Calu3 (cell line): ENCODE results near the gene DYRK1A. TPM values are rescaled to one million over a fixed set of nuclear protein-coding genes. Genes with fewer than 3 reads are reported as not detected.

Source experiments
- BruUV-seq: library from RNA; stranded (reverse); fragments of 400-500 nt; replicated peaks from 2 replicates; lab custom pipeline; 2021; lab: Mats Ljungman, UMichigan
- CTCF ChIA-PET: fragments of 300-600 bp; sonication (Branson Sonifier 250); formaldehyde crosslinking; loops from one replicate; lab custom pipeline; 2022; ENCODE audit warnings: antibody characterized with exemption; lab: Charles Lee
- DNase-seq: peaks from one replicate; pipeline ENCODE4 v3.0.0; 2022
- H3K27ac Mint-ChIP-seq: one replicate; pipeline ENCODE4 v1.8.0; 2022; ENCODE audit warnings: mixed read lengths; ENCODE audit not compliant: unreplicated experiment
- H3K27me3 Mint-ChIP-seq: one replicate; pipeline ENCODE4 v1.8.0; 2022; ENCODE audit warnings: mixed read lengths; ENCODE audit not compliant: unreplicated experiment
- H3K36me3 Mint-ChIP-seq: one replicate; pipeline ENCODE4 v1.8.0; 2022; ENCODE audit warnings: mild to moderate bottlenecking, moderate library complexity, mixed read lengths; ENCODE audit not compliant: insufficient read depth, unreplicated experiment
- H3K4me1 Mint-ChIP-seq: one replicate; pipeline ENCODE4 v1.8.0; 2022; ENCODE audit warnings: mild to moderate bottlenecking, low read depth, mixed read lengths; ENCODE audit not compliant: unreplicated experiment
- H3K4me3 Mint-ChIP-seq: one replicate; pipeline ENCODE4 v1.8.0; 2022; ENCODE audit warnings: mild to moderate bottlenecking, low read depth, moderate library complexity, mixed read lengths; ENCODE audit not compliant: unreplicated experiment
- H3K9me3 Mint-ChIP-seq: one replicate; pipeline ENCODE4 v1.8.0; 2022; ENCODE audit warnings: low read depth, mixed read lengths; ENCODE audit not compliant: unreplicated experiment
- intact Hi-C: fragments of 100-400 bp; cut with micrococcal nuclease; formaldehyde crosslinking; loops from one replicate; pipeline ENCODE4 v1.10.0; 2022; ENCODE audit not compliant: unreplicated experiment
- total RNA-seq: library from RNA; stranded (reverse); gene quantifications from 2 replicates; pipeline ENCODE4 v1.2.3, GENCODE V29; 2022
- TF ChIP-seq, protein P1 (sequence below): fragments of 200-600 bp; IDR thresholded peaks from one replicate; pipeline ENCODE4 v1.8.0; 2022; ENCODE audit warnings: antibody characterized with exemption; ENCODE audit not compliant: unreplicated experiment

Gene DYRK1A
- total RNA-seq, 1 experiment from 2014 or later, result 45.4 TPM

DNA sequence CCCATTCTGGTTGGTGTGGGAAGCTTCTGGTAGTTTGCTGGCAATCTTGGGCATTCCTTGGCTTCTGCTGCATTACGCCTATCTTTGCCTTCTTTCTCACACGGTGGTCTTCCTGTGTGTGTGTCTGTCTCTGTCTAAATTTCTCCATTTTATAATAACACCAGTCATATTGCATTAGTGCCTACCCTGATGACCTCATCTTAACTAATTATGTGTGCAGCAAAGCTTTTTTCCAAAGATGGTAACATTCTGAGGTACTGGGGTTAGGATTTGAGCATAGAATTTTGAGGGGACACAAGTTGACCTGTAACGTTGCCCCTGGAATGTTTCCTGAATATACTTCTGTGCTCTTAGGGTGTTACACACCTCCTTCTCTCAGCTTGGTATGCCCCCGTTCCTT lies 77.1 kb downstream of the DYRK1A start:
- DNase-seq, result no peak
- CTCF ChIA-PET, result no interaction called here
- Mint-ChIP-seq H3K4me3 (no peak overlapping the region), H3K27ac (no peak overlapping the region), H3K9me3 (no peaks in the 10 kb centered on the region), H3K36me3 (no peaks in the 10 kb centered on the region), H3K27me3 (no peaks in the 10 kb centered on the region), H3K4me1 (peaks cover 25% of the 10 kb centered on the region)
- intact Hi-C loops, result no loop called here
- BruUV-seq, result no TSS peak
- TF ChIP-seq, protein P1, sequence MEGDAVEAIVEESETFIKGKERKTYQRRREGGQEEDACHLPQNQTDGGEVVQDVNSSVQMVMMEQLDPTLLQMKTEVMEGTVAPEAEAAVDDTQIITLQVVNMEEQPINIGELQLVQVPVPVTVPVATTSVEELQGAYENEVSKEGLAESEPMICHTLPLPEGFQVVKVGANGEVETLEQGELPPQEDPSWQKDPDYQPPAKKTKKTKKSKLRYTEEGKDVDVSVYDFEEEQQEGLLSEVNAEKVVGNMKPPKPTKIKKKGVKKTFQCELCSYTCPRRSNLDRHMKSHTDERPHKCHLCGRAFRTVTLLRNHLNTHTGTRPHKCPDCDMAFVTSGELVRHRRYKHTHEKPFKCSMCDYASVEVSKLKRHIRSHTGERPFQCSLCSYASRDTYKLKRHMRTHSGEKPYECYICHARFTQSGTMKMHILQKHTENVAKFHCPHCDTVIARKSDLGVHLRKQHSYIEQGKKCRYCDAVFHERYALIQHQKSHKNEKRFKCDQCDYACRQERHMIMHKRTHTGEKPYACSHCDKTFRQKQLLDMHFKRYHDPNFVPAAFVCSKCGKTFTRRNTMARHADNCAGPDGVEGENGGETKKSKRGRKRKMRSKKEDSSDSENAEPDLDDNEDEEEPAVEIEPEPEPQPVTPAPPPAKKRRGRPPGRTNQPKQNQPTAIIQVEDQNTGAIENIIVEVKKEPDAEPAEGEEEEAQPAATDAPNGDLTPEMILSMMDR, result no peak

DNA sequence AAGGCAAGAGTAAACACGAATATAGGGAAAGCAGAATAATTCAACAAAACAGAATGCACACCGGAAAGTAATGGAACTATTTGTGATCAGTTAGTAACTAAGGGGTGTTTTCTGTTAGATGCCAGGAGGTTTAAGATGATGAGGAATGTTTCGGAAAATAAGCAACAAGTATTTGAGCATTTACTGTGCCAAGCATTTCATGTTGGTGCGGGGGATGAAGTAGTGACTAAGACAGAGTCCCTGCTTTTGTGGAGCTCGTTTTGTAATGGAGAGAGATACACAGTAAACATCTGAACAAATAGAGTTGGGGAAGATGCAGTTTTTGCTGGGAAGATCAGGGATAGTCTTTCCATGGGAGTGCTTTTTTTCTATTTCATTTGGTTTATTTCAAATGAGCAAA lies 78.7 kb downstream of the DYRK1A start:
- Mint-ChIP-seq H3K36me3 (no peaks in the 10 kb centered on the region), H3K27me3 (no peaks in the 10 kb centered on the region), H3K27ac (no peak overlapping the region), H3K4me3 (no peak overlapping the region), H3K4me1 (peaks cover 36% of the 10 kb centered on the region), H3K9me3 (no peaks in the 10 kb centered on the region)
- BruUV-seq, result no TSS peak
- DNase-seq, result no peak
- TF ChIP-seq, protein P1, result no peak
- intact Hi-C loops, result no loop called here
- CTCF ChIA-PET, result no interaction called here

DNA sequence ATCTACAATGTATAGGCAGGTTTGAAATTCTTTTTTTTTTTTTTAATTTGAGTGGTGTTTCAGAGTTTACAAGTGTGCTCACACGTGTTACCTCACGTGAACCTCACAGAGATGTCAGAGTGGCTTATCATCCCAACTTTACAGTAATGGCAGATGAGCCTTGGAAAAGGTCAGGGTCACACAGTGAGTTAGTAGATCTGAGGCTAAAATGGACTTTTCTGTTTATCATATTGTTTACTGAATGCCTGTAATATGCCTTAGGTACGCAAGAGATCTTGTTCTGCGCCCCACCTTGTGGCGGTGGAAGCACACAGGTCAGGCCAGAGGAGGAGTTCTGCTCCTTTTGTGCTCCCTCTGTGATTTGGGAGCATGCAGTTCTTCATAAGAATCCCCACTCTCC lies 80.0 kb downstream of the DYRK1A start:
- no TSS peak for BruUV-seq
- intact Hi-C loops, result no loop called here
- no peak overlapping the region for H3K4me3 Mint-ChIP-seq
- no peaks in the 10 kb centered on the region for H3K9me3 Mint-ChIP-seq
- TF ChIP-seq, protein P1, result no peak
- peaks cover 39% of the 10 kb centered on the region for H3K4me1 Mint-ChIP-seq
- no peaks in the 10 kb centered on the region for H3K27me3 Mint-ChIP-seq
- CTCF ChIA-PET, result no interaction called here
- no peak overlapping the region for H3K27ac Mint-ChIP-seq
- no peaks in the 10 kb centered on the region for H3K36me3 Mint-ChIP-seq
- no peak for DNase-seq

DNA sequence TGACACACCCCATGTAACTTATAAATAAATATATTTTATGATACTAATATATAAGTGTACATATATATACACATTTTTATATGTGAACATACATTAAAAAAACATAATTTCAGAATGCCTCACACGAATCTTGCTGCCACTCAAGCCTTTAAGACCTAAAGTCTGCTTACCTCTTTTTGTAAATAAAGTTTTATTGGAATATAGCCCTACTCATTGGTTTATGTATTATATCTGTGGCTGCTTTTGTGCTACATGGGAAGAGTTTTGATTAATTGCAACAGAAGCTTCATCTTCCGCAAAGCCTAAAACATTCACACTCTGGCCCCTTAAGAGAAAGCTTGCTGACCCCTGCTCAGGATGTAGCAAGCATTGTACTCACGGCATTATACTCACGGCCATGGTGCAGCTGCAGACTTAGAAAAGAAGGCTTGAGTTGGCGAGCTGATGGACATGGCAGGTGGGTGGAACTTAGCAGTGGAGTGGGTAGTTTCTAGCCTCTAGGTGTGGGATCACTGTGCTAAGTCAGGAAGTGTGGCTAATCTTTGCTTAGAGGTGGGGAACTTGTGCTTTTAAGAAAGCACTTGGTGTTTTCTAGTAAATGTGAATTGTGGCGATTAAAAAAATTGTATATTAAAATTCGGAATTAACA lies 80.8 kb downstream of the DYRK1A start:
- TF ChIP-seq, protein P1, result no peak
- intact Hi-C loops, result no loop called here
- DNase-seq, result no peak
- Mint-ChIP-seq H3K27ac (no peak overlapping the region), H3K27me3 (no peaks in the 10 kb centered on the region), H3K4me1 (peaks cover 39% of the 10 kb centered on the region), H3K9me3 (no peaks in the 10 kb centered on the region), H3K4me3 (no peak overlapping the region), H3K36me3 (no peaks in the 10 kb centered on the region)
- CTCF ChIA-PET, result no interaction called here
- BruUV-seq, result no TSS peak
